SU-DHL-6 (cell line): ENCODE results near the gene TNIP1.

Source experiments
- H2AFZ ChIP-seq: fragments of 200-600 bp; sonication (generic); 2 replicates; pipeline ENCODE4 v1.6.1; 2014; ENCODE audit warnings: low read depth, mild to moderate bottlenecking, moderate library complexity, mixed read lengths, antibody characterized with exemption, low read length; ENCODE audit not compliant: severe bottlenecking
- H3F3A ChIP-seq: fragments of 200-600 bp; shearing (Covaris generic); 2 replicates; pipeline ENCODE4 v1.6.0; 2016; ENCODE audit warnings: antibody characterized with exemption, mild to moderate bottlenecking; ENCODE audit not compliant: insufficient read depth
- H3K27ac ChIP-seq: fragments of 200-600 bp; sonication (generic); 2 replicates; pipeline ENCODE4 v1.5.1; 2016; ENCODE audit warnings: low read depth, mild to moderate bottlenecking, low read length, moderate library complexity, mixed read lengths
- H3K27me3 ChIP-seq: fragments of 200-600 bp; sonication (generic), shearing (Covaris generic); 2 replicates; pipeline ENCODE4 v1.6.0; 2014; ENCODE audit warnings: mild to moderate bottlenecking, low read length
- H3K36me3 ChIP-seq: fragments of 200-600 bp; sonication (generic); 2 replicates; pipeline ENCODE4 v1.6.1; 2014; ENCODE audit warnings: mild to moderate bottlenecking, low read length, mixed read lengths
- H3K4me2 ChIP-seq: fragments of 300-600, 200-600 bp; shearing (Covaris generic), sonication (generic); 2 replicates; pipeline ENCODE4 v1.6.0; 2014; ENCODE audit warnings: low read length, low read depth, mild to moderate bottlenecking; ENCODE audit not compliant: poor library complexity, severe bottlenecking
- H3K4me3 ChIP-seq: fragments of 200-600 bp; sonication (generic); 2 replicates; pipeline ENCODE4 v1.5.1; 2014; ENCODE audit warnings: antibody characterized with exemption, low read length, mild to moderate bottlenecking, mixed read lengths; ENCODE audit not compliant: insufficient read depth, poor library complexity, severe bottlenecking
- H3K79me2 ChIP-seq: fragments of 200-600 bp; sonication (generic); 2 replicates; pipeline ENCODE4 v1.6.1; 2014; ENCODE audit warnings: mild to moderate bottlenecking, low read length, moderate library complexity; ENCODE audit not compliant: insufficient read depth
- H3K9ac ChIP-seq: fragments of 200-600 bp; sonication (generic); 2 replicates; pipeline ENCODE4 v1.7.0; 2014; ENCODE audit warnings: mild to moderate bottlenecking, low read length
- H3K9me2 ChIP-seq: fragments of 200-600 bp; sonication (generic); replicated peaks from 2 replicates; pipeline ENCODE4 v1.6.1; 2014; ENCODE audit warnings: low read length; ENCODE audit not compliant: insufficient read depth
- H3K9me3 ChIP-seq: fragments of 200-600 bp; sonication (generic); 2 replicates; pipeline ENCODE4 v1.6.1; 2014; ENCODE audit warnings: low read length, mixed read lengths; ENCODE audit not compliant: insufficient read depth
- H4K20me1 ChIP-seq: fragments of 200-600 bp; sonication (generic); 2 replicates; pipeline ENCODE4 v1.6.1; 2014; ENCODE audit warnings: low read depth, mild to moderate bottlenecking, antibody characterized with exemption, low read length, moderate library complexity, mixed read lengths
- CTCF ChIP-seq: fragments of 200-600 bp; sonication (generic); IDR thresholded peaks from one replicate; pipeline ENCODE4 v1.5.1; 2017; ENCODE audit warnings: antibody characterized with exemption, mild to moderate bottlenecking, low read length, moderate library complexity; ENCODE audit not compliant: insufficient read depth, poor library complexity, severe bottlenecking
- EZH2phosphoT487 ChIP-seq: fragments of 200-600 bp; sonication (generic), shearing (Covaris generic); conservative IDR thresholded peaks from 2 replicates; pipeline ENCODE4 v1.6.1; 2018; ENCODE audit warnings: mild to moderate bottlenecking, antibody characterized with exemption, low read length, moderate library complexity, mixed read lengths

Gene TNIP1

GRCh38 chr5:151110992-151111391 lies 30.2 kb upstream of the TNIP1 start:
- Histone ChIP-seq H3K9me2 (no peaks in the 10 kb centered on the region), H3K9ac (no peak overlapping the region), H4K20me1 (no peaks in the 10 kb centered on the region), H3K9me3 (no peaks in the 10 kb centered on the region), H3K4me3 (no peak overlapping the region), H2AFZ (no peak overlapping the region), H3K4me2 (no peak overlapping the region), H3K27ac (no peak overlapping the region), H3K27me3 (no peaks in the 10 kb centered on the region), H3K79me2 (no peaks in the 10 kb centered on the region), H3K36me3 (no peaks in the 10 kb centered on the region), H3F3A (0 out of 2 replicates have a peak, but pooled peaks cover 4% of the 10 kb centered on the region)
- TF ChIP-seq EZH2phosphoT487: no peak
- TF ChIP-seq CTCF: no peak

- no peak for TF ChIP-seq CTCF
- no peak for TF ChIP-seq EZH2phosphoT487
Observed at GRCh38 chr5:151110122-151110681, 29.4 kb upstream of the TNIP1 start.

GRCh38 chr5:151108566-151108965 lies 27.7 kb upstream of the TNIP1 start:
- H3K27ac ChIP-seq: no peak overlapping the region
- no peak overlapping the region for H3K4me2 ChIP-seq
- no peaks in the 10 kb centered on the region for H3K79me2 ChIP-seq
- no peak for TF ChIP-seq EZH2phosphoT487
- TF ChIP-seq CTCF: no peak
- no peak overlapping the region for H3K4me3 ChIP-seq
- no peak overlapping the region for H3K9ac ChIP-seq
- H4K20me1 ChIP-seq: no peaks in the 10 kb centered on the region
- H3F3A ChIP-seq: no peaks in the 10 kb centered on the region
- no peaks in the 10 kb centered on the region for H3K36me3 ChIP-seq
- H3K9me3 ChIP-seq: no peaks in the 10 kb centered on the region
- H2AFZ ChIP-seq: no peak overlapping the region
- no peaks in the 10 kb centered on the region for H3K9me2 ChIP-seq
- no peaks in the 10 kb centered on the region for H3K27me3 ChIP-seq

More at GRCh38 chr5:151110122-151110681, 29.4 kb upstream of the TNIP1 start:
- no peak overlapping the region for H3K4me3 ChIP-seq
- no peak overlapping the region for H2AFZ ChIP-seq
- no peak overlapping the region for H3K27ac ChIP-seq
- H3F3A ChIP-seq: no peaks in the 10 kb centered on the region
- no peaks in the 10 kb centered on the region for H3K9me2 ChIP-seq
- no peaks in the 10 kb centered on the region for H3K9me3 ChIP-seq
- H3K4me2 ChIP-seq: no peak overlapping the region
- no peaks in the 10 kb centered on the region for H3K36me3 ChIP-seq
- no peaks in the 10 kb centered on the region for H3K27me3 ChIP-seq
- H3K9ac ChIP-seq: no peak overlapping the region
- no peaks in the 10 kb centered on the region for H4K20me1 ChIP-seq
- no peaks in the 10 kb centered on the region for H3K79me2 ChIP-seq
